ENCODE results near the gene GUCY2C.

The GUCY2C gene

DNA sequence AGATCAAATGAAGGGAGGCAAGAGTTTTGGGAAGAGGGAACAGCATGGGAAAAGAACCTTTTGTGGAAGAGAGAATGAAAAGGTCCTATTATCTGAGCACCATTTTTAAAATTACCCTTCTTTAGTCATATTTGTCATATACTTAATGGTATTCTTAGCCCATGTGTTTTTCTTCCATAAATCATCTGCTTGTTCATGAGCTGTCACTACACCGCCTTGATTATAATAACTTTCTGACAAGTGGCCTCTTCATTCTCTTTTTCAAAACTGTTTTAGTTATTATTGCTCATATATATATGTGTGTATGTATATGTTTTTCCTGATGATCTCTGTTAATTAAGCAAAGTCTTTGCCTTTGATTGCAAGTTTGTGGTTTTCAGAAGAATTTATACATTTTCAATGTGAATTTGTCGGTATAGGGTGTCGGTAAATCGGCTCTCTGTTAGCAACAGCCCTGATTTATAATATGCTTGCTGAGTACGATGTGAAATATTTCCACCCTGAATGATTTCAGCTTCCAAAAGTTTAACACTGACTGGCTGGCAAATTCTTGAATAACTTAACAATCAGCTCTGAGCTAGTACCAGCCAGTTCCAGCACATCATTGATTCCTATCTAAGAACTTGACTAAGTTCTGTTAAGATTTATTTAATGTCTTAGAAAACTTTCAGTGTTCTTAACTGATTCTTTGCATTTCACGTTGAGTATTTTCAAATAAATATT is 49.2 kb downstream of the GUCY2C start:
- Histone ChIP-seq H3K9me3 (no peaks in the 10 kb centered on the region), H3K36me3 (no peaks in the 10 kb centered on the region), H3K4me3 (ENCODE audit: low read depth in 1 of 2, low read length in 1 of 2) (no peak overlapping the region), H3K4me1 (ENCODE audit: control insufficient read depth in 1 of 2, insufficient read depth in 1 of 2, low read depth in 1 of 2, low read length in 1 of 2) (peaks cover 22 to 24% of the 10 kb centered on the region in 2 experiments), H3K27me3 (peaks cover 52% of the 10 kb centered on the region), H3K27ac (no peak overlapping the region)
- TF ChIP-seq, protein P1, sequence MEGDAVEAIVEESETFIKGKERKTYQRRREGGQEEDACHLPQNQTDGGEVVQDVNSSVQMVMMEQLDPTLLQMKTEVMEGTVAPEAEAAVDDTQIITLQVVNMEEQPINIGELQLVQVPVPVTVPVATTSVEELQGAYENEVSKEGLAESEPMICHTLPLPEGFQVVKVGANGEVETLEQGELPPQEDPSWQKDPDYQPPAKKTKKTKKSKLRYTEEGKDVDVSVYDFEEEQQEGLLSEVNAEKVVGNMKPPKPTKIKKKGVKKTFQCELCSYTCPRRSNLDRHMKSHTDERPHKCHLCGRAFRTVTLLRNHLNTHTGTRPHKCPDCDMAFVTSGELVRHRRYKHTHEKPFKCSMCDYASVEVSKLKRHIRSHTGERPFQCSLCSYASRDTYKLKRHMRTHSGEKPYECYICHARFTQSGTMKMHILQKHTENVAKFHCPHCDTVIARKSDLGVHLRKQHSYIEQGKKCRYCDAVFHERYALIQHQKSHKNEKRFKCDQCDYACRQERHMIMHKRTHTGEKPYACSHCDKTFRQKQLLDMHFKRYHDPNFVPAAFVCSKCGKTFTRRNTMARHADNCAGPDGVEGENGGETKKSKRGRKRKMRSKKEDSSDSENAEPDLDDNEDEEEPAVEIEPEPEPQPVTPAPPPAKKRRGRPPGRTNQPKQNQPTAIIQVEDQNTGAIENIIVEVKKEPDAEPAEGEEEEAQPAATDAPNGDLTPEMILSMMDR (IDR thresholded peaks at IDR 0.05): no peak

DNA sequence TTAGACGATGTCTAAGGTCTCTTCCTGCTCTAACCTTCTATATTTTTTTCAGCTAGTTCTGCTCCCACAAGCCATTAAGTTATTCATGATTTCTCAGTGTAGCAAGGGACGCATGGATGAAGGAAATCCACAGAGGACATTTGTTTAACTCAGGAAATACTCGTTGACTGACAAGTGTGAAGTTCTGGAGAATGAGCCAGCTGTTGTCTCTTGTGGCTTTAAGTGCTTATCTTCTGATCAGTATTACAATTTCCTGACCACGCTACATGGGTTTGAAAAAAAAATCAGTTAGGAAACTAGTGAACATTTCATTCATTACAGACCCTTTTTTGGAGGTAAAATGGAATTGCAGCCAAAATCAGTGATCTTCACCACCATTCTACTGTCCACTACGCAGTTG is 53.1 kb downstream of the GUCY2C start:
- H3K9me3 ChIP-seq: no peaks in the 10 kb centered on the region
- peaks cover 22 to 24% of the 10 kb centered on the region in 2 experiments for H3K4me1 ChIP-seq (ENCODE audit: control insufficient read depth in 1 of 2, insufficient read depth in 1 of 2, low read depth in 1 of 2, low read length in 1 of 2)
- no peaks in the 10 kb centered on the region for H3K36me3 ChIP-seq
- no peak overlapping the region for H3K27ac ChIP-seq
- no peak overlapping the region for H3K4me3 ChIP-seq (ENCODE audit: low read depth in 1 of 2, low read length in 1 of 2)
- H3K27me3 ChIP-seq: peaks cover 58% of the 10 kb centered on the region
- TF ChIP-seq, protein P1 (IDR thresholded peaks at IDR 0.05): no peak

DNA sequence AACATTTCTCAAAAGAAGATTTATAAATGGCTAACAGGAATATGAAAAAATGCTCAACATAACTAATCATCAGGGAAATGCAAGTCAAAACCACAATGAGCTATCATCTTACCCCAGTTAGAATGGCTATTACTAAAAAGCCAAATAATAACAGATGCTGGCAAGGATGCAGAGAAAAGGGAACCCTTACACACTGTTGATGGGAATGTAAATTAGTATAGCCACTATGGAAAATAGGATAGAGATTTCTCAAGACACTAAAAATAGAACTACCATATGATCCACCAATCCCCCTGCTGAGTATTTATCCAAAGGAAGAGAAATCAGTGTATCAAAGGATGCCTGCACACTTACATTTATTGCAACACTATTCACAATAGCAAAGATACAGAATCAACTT is 58.3 kb downstream of the GUCY2C start:
- Histone ChIP-seq H3K4me3 (ENCODE audit: low read depth in 1 of 2, low read length in 1 of 2) (no peak overlapping the region), H3K9me3 (no peaks in the 10 kb centered on the region), H3K4me1 (ENCODE audit: control insufficient read depth in 1 of 2, insufficient read depth in 1 of 2, low read depth in 1 of 2, low read length in 1 of 2) (no peaks in the 10 kb centered on the region), H3K27ac (no peak overlapping the region), H3K36me3 (peaks cover under 1% of the 10 kb centered on the region), H3K27me3 (peaks cover 43% of the 10 kb centered on the region)
- TF ChIP-seq, protein P1 (IDR thresholded peaks at IDR 0.05): no peak

DNA sequence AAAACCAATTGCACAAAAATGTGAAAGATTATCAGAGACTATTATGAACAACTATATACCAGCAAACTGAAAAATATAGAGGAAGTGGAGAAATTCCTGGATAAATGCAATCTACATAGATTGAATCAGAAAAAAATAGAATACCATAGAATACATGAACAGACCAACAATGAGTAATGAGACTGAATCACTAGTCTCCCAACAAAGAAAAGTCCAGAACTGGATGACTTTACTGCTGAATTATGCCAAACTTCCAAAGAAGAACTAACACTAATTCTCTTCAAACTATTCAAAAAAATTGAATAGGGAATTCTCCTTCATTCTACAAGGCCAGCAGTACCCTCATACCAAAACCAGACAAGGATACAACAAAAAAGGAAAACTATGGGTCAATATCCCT is 60.6 kb downstream of the GUCY2C start:
- Histone ChIP-seq H3K27me3 (peaks cover 23% of the 10 kb centered on the region), H3K4me3 (ENCODE audit: low read depth in 1 of 2, low read length in 1 of 2) (no peak overlapping the region), H3K4me1 (ENCODE audit: control insufficient read depth in 1 of 2, insufficient read depth in 1 of 2, low read depth in 1 of 2, low read length in 1 of 2) (no peaks in the 10 kb centered on the region), H3K9me3 (no peaks in the 10 kb centered on the region), H3K27ac (no peak overlapping the region), H3K36me3 (peaks cover 6% of the 10 kb centered on the region)
- TF ChIP-seq, protein P1 (IDR thresholded peaks at IDR 0.05): no peak

DNA sequence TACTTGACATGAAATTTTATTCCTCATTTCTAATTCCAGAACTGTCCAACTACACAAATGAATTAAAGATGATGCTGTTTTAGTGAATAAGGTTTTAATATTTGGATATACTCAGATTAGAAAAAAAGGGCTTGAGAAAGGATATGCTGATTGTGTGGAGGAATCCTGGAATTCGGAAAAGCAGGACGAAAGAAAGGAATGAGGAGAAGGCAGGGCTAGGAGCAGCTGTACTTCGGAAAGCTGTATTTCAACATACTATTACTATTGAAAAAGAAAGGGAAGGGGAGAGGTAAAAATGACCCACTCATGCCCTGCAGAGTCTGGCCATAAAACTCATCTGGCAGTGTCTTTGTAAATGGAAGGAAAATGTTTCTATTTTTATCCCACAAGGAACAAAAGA is 65.6 kb downstream of the GUCY2C start:
- Histone ChIP-seq H3K36me3 (peaks cover 6% of the 10 kb centered on the region), H3K4me3 (ENCODE audit: low read depth in 1 of 2, low read length in 1 of 2) (no peak overlapping the region), H3K27me3 (no peaks in the 10 kb centered on the region), H3K9me3 (no peaks in the 10 kb centered on the region), H3K27ac (no peak overlapping the region), H3K4me1 (ENCODE audit: control insufficient read depth in 1 of 2, insufficient read depth in 1 of 2, low read depth in 1 of 2, low read length in 1 of 2) (peaks cover 4 to 14% of the 10 kb centered on the region in 2 experiments)
- TF ChIP-seq, protein P1 (IDR thresholded peaks at IDR 0.05): no peak

All from neutrophil (primary cell).